Neutrophil (primary cell): ENCODE measurements around the gene A2M.

Source experiments
- H3K27ac ChIP-seq: fragments of 200-600 bp; sonication (generic); 2 replicates; pipeline ENCODE4 v1.5.1; 2016; ENCODE audit warnings: mild to moderate bottlenecking, moderate library complexity
- H3K27me3 ChIP-seq: fragments of 200-600 bp; sonication (generic); 2 replicates; pipeline ENCODE4 v1.6.0; 2016; ENCODE audit warnings: mild to moderate bottlenecking
- H3K36me3 ChIP-seq: fragments of 200-600 bp; sonication (generic); 2 replicates; pipeline ENCODE4 v1.5.1; 2017
- H3K4me1 ChIP-seq, 2 experiments: fragments of 200-600 bp in 1 of 2; sonication (generic) in 1 of 2; 1 replicate in 1 of 2; 2 replicates in 1 of 2; pipeline versions ENCODE4 v1.5.1 to v1.6.1; 2013 to 2016; ENCODE audit warnings: low read depth in 1 of 2, low read length in 1 of 2, mild to moderate bottlenecking in 1 of 2, moderate library complexity in 1 of 2; ENCODE audit not compliant: control insufficient read depth in 1 of 2, insufficient read depth in 1 of 2
- H3K4me3 ChIP-seq, 2 experiments: fragments of 200-600 bp in 1 of 2; sonication (generic) in 1 of 2; 1 replicate in 1 of 2; 2 replicates in 1 of 2; pipeline ENCODE4 v1.5.1; 2013 to 2016; ENCODE audit warnings: low read depth in 1 of 2, low read length in 1 of 2, mild to moderate bottlenecking in 1 of 2, moderate library complexity in 1 of 2
- H3K9me3 ChIP-seq: fragments of 200-600 bp; sonication (generic); 2 replicates; pipeline ENCODE4 v1.5.1; 2016
- CTCF ChIP-seq: fragments of 200-600 bp; sonication (generic); IDR thresholded peaks from 2 replicates; pipeline ENCODE4 v1.5.1; 2016; ENCODE audit warnings: antibody characterized with exemption

The A2M gene

GRCh38 chr12:9039397-9039977, 76.2 kb downstream of the A2M start:
- Histone ChIP-seq H3K36me3 (no peaks in the 10 kb centered on the region), H3K27ac (no peak overlapping the region), H3K4me3 (no peak overlapping the region), H3K27me3 (no peaks in the 10 kb centered on the region), H3K9me3 (no peaks in the 10 kb centered on the region), H3K4me1 (no peaks in the 10 kb centered on the region)
- peak; percentile 62 for TF ChIP-seq CTCF

GRCh38 chr12:9037431-9037830, 78.3 kb downstream of the A2M start:
- H3K4me3 ChIP-seq: no peak overlapping the region
- no peaks in the 10 kb centered on the region for H3K36me3 ChIP-seq
- H3K9me3 ChIP-seq: no peaks in the 10 kb centered on the region
- no peak overlapping the region for H3K27ac ChIP-seq
- no peaks in the 10 kb centered on the region for H3K27me3 ChIP-seq
- TF ChIP-seq CTCF: no peak
- H3K4me1 ChIP-seq: no peaks in the 10 kb centered on the region

GRCh38 chr12:9036227-9036626, 79.5 kb downstream of the A2M start:
- no peak for TF ChIP-seq CTCF
- Histone ChIP-seq H3K4me3 (no peak overlapping the region), H3K27ac (no peak overlapping the region), H3K4me1 (no peaks in the 10 kb centered on the region), H3K27me3 (no peaks in the 10 kb centered on the region), H3K9me3 (no peaks in the 10 kb centered on the region), H3K36me3 (no peaks in the 10 kb centered on the region)

GRCh38 chr12:9034095-9034494, 81.6 kb downstream of the A2M start:
- Histone ChIP-seq H3K4me3 (no peak overlapping the region), H3K27me3 (no peaks in the 10 kb centered on the region), H3K4me1 (no peaks in the 10 kb centered on the region), H3K9me3 (no peaks in the 10 kb centered on the region), H3K27ac (no peak overlapping the region), H3K36me3 (no peaks in the 10 kb centered on the region)
- TF ChIP-seq CTCF: no peak

- TF ChIP-seq CTCF: no peak
- Histone ChIP-seq H3K9me3 (no peaks in the 10 kb centered on the region), H3K27ac (no peak overlapping the region), H3K4me1 (no peaks in the 10 kb centered on the region), H3K4me3 (no peak overlapping the region), H3K36me3 (no peaks in the 10 kb centered on the region), H3K27me3 (no peaks in the 10 kb centered on the region)
These were observed 82.3 kb downstream of the A2M start for GRCh38 chr12:9033265-9033887.
